ENCODE data around the gene TUBB4A. TPM values are rescaled to one million over a fixed set of nuclear protein-coding genes. Genes with fewer than 3 reads are reported as not detected.

TUBB4A gene
- total and polyA plus RNA-seq, 9 of the 15 experiments (the other 6 are each of a cell fraction or from before 2014, with no cell fraction given), result 0.14 to 7.0 (median 0.75) TPM

GRCh38 chr19:6530386-6531162 is 28.5 kb upstream of the TUBB4A start, which contains the start of gene TNFSF9 (continued):
- 0 out of 4 replicates have a peak, but pooled peaks of 1 of the 2 experiments have one; percentile 69 for TF ChIP-seq ZNF318 (IDR thresholded peaks at IDR 0.05; ENCODE audit: borderline replicate concordance in 1 of 2, low read depth in 1 of 2)
- TF ChIP-seq PTBP1 (IDR thresholded peaks at IDR 0.05; ENCODE audit: low read depth, low read length), result no peak
- no peak for TF ChIP-seq SETDB1 (IDR thresholded peaks at IDR 0.05; ENCODE audit: low read length)
- TF ChIP-seq, protein P1, sequence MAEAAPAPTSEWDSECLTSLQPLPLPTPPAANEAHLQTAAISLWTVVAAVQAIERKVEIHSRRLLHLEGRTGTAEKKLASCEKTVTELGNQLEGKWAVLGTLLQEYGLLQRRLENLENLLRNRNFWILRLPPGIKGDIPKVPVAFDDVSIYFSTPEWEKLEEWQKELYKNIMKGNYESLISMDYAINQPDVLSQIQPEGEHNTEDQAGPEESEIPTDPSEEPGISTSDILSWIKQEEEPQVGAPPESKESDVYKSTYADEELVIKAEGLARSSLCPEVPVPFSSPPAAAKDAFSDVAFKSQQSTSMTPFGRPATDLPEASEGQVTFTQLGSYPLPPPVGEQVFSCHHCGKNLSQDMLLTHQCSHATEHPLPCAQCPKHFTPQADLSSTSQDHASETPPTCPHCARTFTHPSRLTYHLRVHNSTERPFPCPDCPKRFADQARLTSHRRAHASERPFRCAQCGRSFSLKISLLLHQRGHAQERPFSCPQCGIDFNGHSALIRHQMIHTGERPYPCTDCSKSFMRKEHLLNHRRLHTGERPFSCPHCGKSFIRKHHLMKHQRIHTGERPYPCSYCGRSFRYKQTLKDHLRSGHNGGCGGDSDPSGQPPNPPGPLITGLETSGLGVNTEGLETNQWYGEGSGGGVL (CRISPR knock-in tag; IDR thresholded peaks at IDR 0.05), result no peak
